ENCODE results near the gene RAB8A. TPM values are rescaled to one million over a fixed set of nuclear protein-coding genes. Genes with fewer than 3 reads are reported as not detected.

The RAB8A gene
- total and polyA plus RNA-seq, 2 of the 8 experiments (the other 6 are each of a cell fraction or from before 2014, with no cell fraction given), result 65.8 to 97.0 TPM

GRCh38 chr19:16070366-16070990 is 41.2 kb upstream of the RAB8A start (continued):
- TF ChIP-seq CTCF (IDR thresholded peaks at IDR 0.05; ENCODE audit: control extremely low read depth in 1 of 3, insufficient read depth in 1 of 3, low read depth in 1 of 3, low read length in 3 of 3) (no peak), SIN3A (conservative IDR thresholded peaks at IDR 0.05 in 1 of 2, IDR thresholded peaks at IDR 0.05 in 1 of 2; ENCODE audit: low read depth in 1 of 2, low read length in 2 of 2) (no peak), SIX5 (IDR thresholded peaks at IDR 0.05; ENCODE audit: low read depth, low read length) (no peak), HDAC2 (IDR thresholded peaks at IDR 0.05; ENCODE audit: borderline replicate concordance in 1 of 2, low read depth in 2 of 2, low read length in 2 of 2) (no peak), GABPA (IDR thresholded peaks at IDR 0.05; ENCODE audit: borderline replicate concordance, insufficient read depth, low read length) (no peak), RNF2 (IDR thresholded peaks at IDR 0.05; ENCODE audit: borderline replicate concordance, low read depth, low read length, missing control alignments, poor library complexity, severe bottlenecking) (no peak), SP4 (IDR thresholded peaks at IDR 0.05; ENCODE audit: low read length) (no peak), SIRT6 (IDR thresholded peaks at IDR 0.05; ENCODE audit: low read length) (no peak), BRCA1 (IDR thresholded peaks at IDR 0.05; ENCODE audit: low read depth, low read length) (no peak), CEBPB (IDR thresholded peaks at IDR 0.05; ENCODE audit: low read depth, low read length) (no peak)

Measured in H1 (cell line).